Lung (tissue), 12 donors: Measurements from ENCODE around the gene RIIAD1. TPM values are rescaled to one million over a fixed set of nuclear protein-coding genes. Genes with fewer than 3 reads are reported as not detected.

Source experiments
- ATAC-seq: fragments of 200-7000 bp; cut with Tn5 transposase; one replicate; pipeline ENCODE4 v1.9.1; 2020; ENCODE audit warnings: moderate number of reproducible peaks; ENCODE audit not compliant: insufficient read depth, low FRiP score
- DNase-seq, 3 donors: peaks; one replicate each; pipeline ENCODE4 v3.0.0-alpha.2; 2013 to 2017
- H3K27ac ChIP-seq, 2 donors: one replicate each; pipeline ENCODE4 v1.5.1; 2013; ENCODE audit warnings: mild to moderate bottlenecking in 2 of 2, moderate library complexity in 2 of 2, control low read depth in 1 of 2, inconsistent platforms in 1 of 2, low read depth in 1 of 2, low read length in 1 of 2
- H3K27me3 ChIP-seq, 3 donors: one replicate each; pipeline ENCODE4 v1.5.1; 2013; ENCODE audit warnings: low read length in 2 of 3; ENCODE audit not compliant: control insufficient read depth in 3 of 3, insufficient read depth in 3 of 3
- H3K36me3 ChIP-seq, 4 donors: one replicate each; pipeline ENCODE4 v1.5.1; 2013; ENCODE audit warnings: low read length in 4 of 4, mild to moderate bottlenecking in 1 of 4, moderate library complexity in 1 of 4; ENCODE audit not compliant: control insufficient read depth in 4 of 4, insufficient read depth in 4 of 4
- H3K4me1 ChIP-seq, 5 donors: one replicate each; pipeline ENCODE4 v1.5.1; 2013; ENCODE audit warnings: low read length in 5 of 5, mild to moderate bottlenecking in 2 of 5, moderate library complexity in 1 of 5; ENCODE audit not compliant: control insufficient read depth in 5 of 5, insufficient read depth in 5 of 5
- H3K4me3 ChIP-seq: one replicate; pipeline ENCODE4 v1.5.1; 2013; ENCODE audit warnings: mild to moderate bottlenecking, control low read depth, moderate library complexity
- H3K9ac ChIP-seq, 2 donors: one replicate each; pipeline ENCODE4 v1.5.1; 2013; ENCODE audit warnings: low read length in 2 of 2, control low read depth in 1 of 2; ENCODE audit not compliant: insufficient read depth in 1 of 2
- H3K9me3 ChIP-seq, 4 donors: one replicate each; pipeline ENCODE4 v1.5.1; 2013; ENCODE audit warnings: low read length in 3 of 4, mild to moderate bottlenecking in 1 of 4, moderate library complexity in 1 of 4; ENCODE audit not compliant: control insufficient read depth in 4 of 4, insufficient read depth in 3 of 4
- CTCF ChIP-seq: IDR thresholded peaks from 2 replicates; pipeline ENCODE4 v1.5.1; 2012; ENCODE audit warnings: mild to moderate bottlenecking; ENCODE audit errors: control extremely low read depth, extremely low read depth
- WGBS, 2 donors: extraction: QIAGEN DNeasy Blood & Tissue Kit; methylation state at CpG; one replicate each; pipeline ENCODE4 v1.1.7; 2013; 5-methylcytosine and 5-hydroxymethylcytosine counted together
- polyA plus RNA-seq, 2 donors: library from polyadenylated mRNA; stranded (reverse); fragments of 200-250 nt; gene quantifications; one replicate each; pipeline ENCODE4 v1.2.1, GENCODE V29; 2013
- total RNA-seq, 2 donors: library from RNA; depleted of rRNA in 1 of 2; stranded (reverse); fragments of >200 nt in 1 of 2; gene quantifications; one replicate each; pipeline ENCODE4 v1.2.1, GENCODE V29; 2014 to 2021
- donor health status: control.
- donor health status: control.
- donor health status: Bipolar disorder and iron deficiency.
- donor health status: healthy.
- donor health status: DM: yes; HTN: yes; CAD: no.

Gene RIIAD1
- total and polyA plus RNA-seq, 4 donors = 8.6 to 17.1 (median 9.1) TPM

- Histone ChIP-seq H3K27ac (no peak overlapping the region), H3K27me3 (no peaks in the 10 kb centered on the region), H3K9ac (no peak overlapping the region), H3K4me3 (no peak overlapping the region), H3K36me3 (peaks cover 18 to 28% (median 21%) of the 10 kb centered on the region in 4 donors), H3K9me3 (no peaks in the 10 kb centered on the region), H3K4me1 (no peaks in the 10 kb centered on the region)
- ATAC-seq (no peak), DNase-seq (no peak)
- no peak for TF ChIP-seq CTCF
- WGBS, 2 donors = 97% methylated on average over 5 of the region's 5 CpGs
Observed at GRCh38 chr1:151701515-151701914, 19.8 kb upstream of the RIIAD1 start.

- Histone ChIP-seq H3K4me3 (no peak overlapping the region), H3K4me1 (no peaks in the 10 kb centered on the region), H3K36me3 (peaks cover 13 to 22% (median 19%) of the 10 kb centered on the region in 4 donors), H3K9ac (no peak overlapping the region), H3K27ac (no peak overlapping the region), H3K27me3 (no peaks in the 10 kb centered on the region), H3K9me3 (peaks cover 0 to 2% (median 0%) of the 10 kb centered on the region in 4 donors)
- ATAC-seq (no peak), DNase-seq (no peak)
- WGBS, 2 donors = 42 to 45% methylated on average over 8 of the region's 8 CpGs
- no peak for TF ChIP-seq CTCF
Observed at GRCh38 chr1:151702936-151703335, 18.4 kb upstream of the RIIAD1 start.

- no peak for DNase-seq
- no peak for TF ChIP-seq CTCF
- H3K36me3 ChIP-seq = peaks cover 10 to 22% (median 15%) of the 10 kb centered on the region in 4 donors
Observed at GRCh38 chr1:151703813-151704212, 17.5 kb upstream of the RIIAD1 start.

GRCh38 chr1:151704246-151704645 is 17.1 kb upstream of the RIIAD1 start:
- no peak overlapping the region for H3K27ac ChIP-seq
- H3K27me3 ChIP-seq = no peaks in the 10 kb centered on the region
- no peak overlapping the region for H3K9ac ChIP-seq
- H3K36me3 ChIP-seq = peaks cover 10 to 17% (median 14%) of the 10 kb centered on the region in 4 donors
- 83 to 90% methylated on average over 4 of the region's 4 CpGs for WGBS, 2 donors
- no peak for DNase-seq
- no peak for TF ChIP-seq CTCF
- peaks cover 0 to 2% (median 0%) of the 10 kb centered on the region in 4 donors for H3K9me3 ChIP-seq
- ATAC-seq = no peak
- no peaks in the 10 kb centered on the region for H3K4me1 ChIP-seq
- no peak overlapping the region for H3K4me3 ChIP-seq

More at GRCh38 chr1:151703813-151704212, 17.5 kb upstream of the RIIAD1 start:
- Histone ChIP-seq H3K9me3 (peaks cover 0 to 2% (median 0%) of the 10 kb centered on the region in 4 donors), H3K27ac (no peak overlapping the region), H3K27me3 (no peaks in the 10 kb centered on the region), H3K4me3 (no peak overlapping the region), H3K4me1 (no peaks in the 10 kb centered on the region), H3K9ac (no peak overlapping the region)
- whole genome bisulfite sequencing, 2 donors = 43 to 60% methylated on average over 17 of the region's 17 CpGs
- ATAC-seq = no peak
